Measurements from ENCODE around the gene RNF44. TPM values are rescaled to one million over a fixed set of nuclear protein-coding genes. Genes with fewer than 3 reads are reported as not detected.
A peak's percentile ranks its signal among the peaks of the same experiment; 100 is the strongest.

Gene RNF44
- total RNA-seq, 2 donors from 2014 or later, result 10.9 to 38.6 TPM

GRCh38 chr5:176573564-176574296 lies 36.5 kb upstream of the RNF44 start:
- H3K4me3 ChIP-seq, result no peak overlapping the region
- intact Hi-C loops (cut with DNase I), result loop anchor here (10.0 kb wide), 1 partner anchor 839 kb away; no protein-coding TSS in a partner anchor
- H3K27ac ChIP-seq, result no peak overlapping the region
- TF ChIP-seq CTCF (IDR thresholded peaks at IDR 0.05) (peak; percentile 53 to 77 (median 67)), POLR2A (IDR thresholded peaks at IDR 0.05) (no peak)
- DNase-seq (peak; percentile 54 to 79 (median 66)), ATAC-seq (peak; percentile 67)
- no peaks in the 10 kb centered on the region for H3K36me3 ChIP-seq (replicated peaks in 1 of 2; ENCODE audit: insufficient read depth in 1 of 2, low read depth in 2 of 2)
- H3K4me1 ChIP-seq, result no peaks in the 10 kb centered on the region
- no peaks in the 10 kb centered on the region for H3K9me3 ChIP-seq
- WGBS, 2 donors, result 27 to 69% methylated on average over 5 to 18 of the region's 18 CpGs
- H3K27me3 ChIP-seq, result no peaks in the 10 kb centered on the region

GRCh38 chr5:176570044-176570443 lies 32.8 kb upstream of the RNF44 start:
- intact Hi-C loops (cut with DNase I), result loop anchor here (10.0 kb wide), 1 partner anchor 835 kb away; no protein-coding TSS in a partner anchor
- WGBS, 2 donors, result 38 to 42% methylated on average over 6 of the region's 6 CpGs
- TF ChIP-seq CTCF (IDR thresholded peaks at IDR 0.05) (no peak), POLR2A (IDR thresholded peaks at IDR 0.05) (no peak)
- ATAC-seq (no peak), DNase-seq (no peak)
- no peak overlapping the region for H3K27ac ChIP-seq
- H3K36me3 ChIP-seq (replicated peaks in 1 of 2; ENCODE audit: insufficient read depth in 1 of 2, low read depth in 2 of 2), result no peaks in the 10 kb centered on the region
- H3K9me3 ChIP-seq, result no peaks in the 10 kb centered on the region
- H3K4me1 ChIP-seq, result no peaks in the 10 kb centered on the region
- H3K27me3 ChIP-seq, result no peaks in the 10 kb centered on the region
- no peak overlapping the region for H3K4me3 ChIP-seq

GRCh38 chr5:176568657-176569056 lies 31.5 kb upstream of the RNF44 start:
- intact Hi-C loops (cut with DNase I), result no loop called here
- no peak for TF ChIP-seq POLR2A (IDR thresholded peaks at IDR 0.05)
- no peak for TF ChIP-seq CTCF (IDR thresholded peaks at IDR 0.05)
- Histone ChIP-seq H3K27me3 (no peaks in the 10 kb centered on the region), H3K4me1 (no peaks in the 10 kb centered on the region), H3K27ac (no peak overlapping the region), H3K9me3 (no peaks in the 10 kb centered on the region), H3K4me3 (no peak overlapping the region), H3K36me3 (replicated peaks in 1 of 2; ENCODE audit: insufficient read depth in 1 of 2, low read depth in 2 of 2) (no peaks in the 10 kb centered on the region)
- ATAC-seq, result no peak
- no peak for DNase-seq
- 66 to 75% methylated on average over 11 to 17 of the region's 18 CpGs for WGBS, 2 donors

DNA sequence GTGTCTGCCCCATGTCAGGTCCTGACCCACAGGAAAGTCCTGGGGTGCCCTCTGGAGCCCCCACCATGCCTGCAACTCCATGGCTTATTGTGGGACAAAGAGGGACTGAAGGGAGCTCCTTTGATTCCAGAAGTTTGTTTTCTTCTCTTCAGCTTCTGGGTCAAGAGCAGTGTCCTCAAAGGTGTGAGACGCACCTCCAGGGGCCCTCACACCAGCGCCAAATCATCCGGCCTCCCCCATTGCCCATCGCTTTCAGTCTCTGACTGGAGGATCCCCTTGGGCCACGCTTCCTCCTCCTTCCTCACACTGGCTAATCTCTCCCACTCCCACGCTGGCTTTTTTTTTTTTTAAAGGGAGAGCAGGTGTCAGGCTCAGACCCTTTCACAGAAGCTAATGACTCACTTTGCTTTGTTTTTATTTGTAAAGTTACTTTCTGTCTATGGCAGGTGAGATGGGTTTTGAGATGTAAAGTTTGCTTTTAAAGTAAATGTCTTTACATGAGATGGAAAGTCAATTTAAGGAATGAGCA lies 28.6 kb upstream of the RNF44 start:
- intact Hi-C loops (cut with DNase I), result no loop called here
- H3K4me3 ChIP-seq, result no peak overlapping the region
- no peaks in the 10 kb centered on the region for H3K27me3 ChIP-seq
- no peaks in the 10 kb centered on the region for H3K4me1 ChIP-seq
- H3K27ac ChIP-seq, result no peak overlapping the region
- ATAC-seq (no peak), DNase-seq (no peak)
- H3K9me3 ChIP-seq, result no peaks in the 10 kb centered on the region
- TF ChIP-seq POLR2A (IDR thresholded peaks at IDR 0.05), result no peak
- TF ChIP-seq CTCF (IDR thresholded peaks at IDR 0.05), result no peak
- H3K36me3 ChIP-seq (replicated peaks in 1 of 2; ENCODE audit: insufficient read depth in 1 of 2, low read depth in 2 of 2), result no peaks in the 10 kb centered on the region
- 45 to 56% methylated on average over 6 of the region's 6 CpGs for WGBS, 2 donors
